ENCODE measurements around the gene TFCP2. TPM values are rescaled to one million over a fixed set of nuclear protein-coding genes. Genes with fewer than 3 reads are reported as not detected.
"Not testable (repeated sequence)": the region's sequence is repeated elsewhere in the genome, so short reads cannot be mapped to it uniquely, and the experiment has no call there.

Gene TFCP2
- total RNA-seq, 1 donor from 2014 or later: 28.2 TPM

DNA sequence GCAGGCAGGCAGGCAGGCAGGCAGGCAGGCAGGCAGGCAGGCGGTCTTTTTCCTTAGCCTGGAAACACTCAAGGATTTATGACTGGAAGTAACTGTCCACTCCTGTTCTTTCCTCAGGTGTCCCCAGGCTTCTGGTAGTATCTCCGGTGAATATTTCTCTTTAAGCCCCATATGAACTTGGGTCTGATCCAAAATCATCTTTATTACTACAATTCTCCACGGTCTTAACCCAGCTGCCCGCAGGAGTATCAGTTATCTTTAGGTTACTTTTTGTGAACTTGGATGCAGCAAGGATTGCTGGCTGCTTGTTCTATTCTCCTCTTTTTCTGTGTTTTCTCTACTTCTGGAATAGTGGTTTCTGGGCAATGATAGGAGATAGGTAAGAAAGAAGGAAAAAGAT lies 92.8 kb downstream of the TFCP2 start:
- peak; percentile 32 for DNase-seq

DNA sequence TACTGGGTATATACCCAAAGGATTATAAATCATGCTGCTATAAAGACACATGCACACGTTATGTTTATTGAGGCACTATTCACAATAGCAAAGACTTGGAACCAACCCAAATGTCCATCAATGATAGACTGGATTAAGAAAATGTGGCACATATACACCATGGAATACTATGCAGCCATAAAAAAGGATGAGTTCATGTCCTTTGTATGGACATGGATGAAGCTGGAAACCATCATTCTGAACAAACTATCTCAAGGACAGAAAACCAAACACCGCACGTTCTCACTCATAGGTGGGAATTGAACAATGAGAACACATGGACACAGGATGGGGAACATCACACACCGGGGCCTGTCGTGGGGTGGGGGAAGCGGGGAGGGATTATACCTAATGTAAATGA lies 94.1 kb downstream of the TFCP2 start:
- DNase-seq: not testable (repeated sequence)

DNA sequence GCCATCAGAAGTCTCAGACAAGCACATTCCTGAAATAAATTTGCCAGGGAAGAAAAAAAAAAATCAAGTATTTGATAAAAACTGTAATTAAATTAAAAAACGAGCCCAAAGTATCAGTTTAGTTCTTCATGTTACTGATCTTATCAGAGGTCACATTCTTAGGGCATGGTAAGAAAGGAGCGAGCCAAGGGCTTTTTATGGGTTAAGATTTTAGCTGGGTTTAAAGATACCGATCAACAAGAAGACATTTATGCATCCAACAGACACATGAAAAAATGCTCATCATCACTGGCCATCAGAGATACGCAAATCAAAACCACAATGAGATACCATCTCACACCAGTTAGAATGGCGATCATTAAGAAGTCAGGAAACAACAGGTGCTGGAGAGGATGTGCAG lies 94.6 kb downstream of the TFCP2 start:
- not testable (repeated sequence) for DNase-seq

DNA sequence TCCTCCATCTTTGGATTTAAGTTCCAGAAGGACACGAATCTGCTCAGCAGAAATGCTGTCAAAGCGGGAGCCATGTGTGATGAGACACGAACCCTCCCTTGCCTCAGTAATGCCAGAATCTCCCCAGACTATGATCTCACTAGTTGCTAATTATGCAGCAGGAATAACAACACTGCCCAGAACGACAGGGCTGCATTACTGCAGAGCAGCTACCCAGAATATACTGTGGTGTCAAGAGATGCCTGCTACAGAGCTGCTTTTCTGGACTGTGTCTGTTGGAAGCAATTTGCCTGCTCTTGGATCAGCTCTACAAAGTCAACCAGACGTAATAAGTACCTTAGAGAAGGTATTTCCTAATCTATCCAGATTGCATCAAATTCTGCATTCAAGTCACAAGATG lies 95.0 kb downstream of the TFCP2 start:
- DNase-seq: peak; percentile 39

DNA sequence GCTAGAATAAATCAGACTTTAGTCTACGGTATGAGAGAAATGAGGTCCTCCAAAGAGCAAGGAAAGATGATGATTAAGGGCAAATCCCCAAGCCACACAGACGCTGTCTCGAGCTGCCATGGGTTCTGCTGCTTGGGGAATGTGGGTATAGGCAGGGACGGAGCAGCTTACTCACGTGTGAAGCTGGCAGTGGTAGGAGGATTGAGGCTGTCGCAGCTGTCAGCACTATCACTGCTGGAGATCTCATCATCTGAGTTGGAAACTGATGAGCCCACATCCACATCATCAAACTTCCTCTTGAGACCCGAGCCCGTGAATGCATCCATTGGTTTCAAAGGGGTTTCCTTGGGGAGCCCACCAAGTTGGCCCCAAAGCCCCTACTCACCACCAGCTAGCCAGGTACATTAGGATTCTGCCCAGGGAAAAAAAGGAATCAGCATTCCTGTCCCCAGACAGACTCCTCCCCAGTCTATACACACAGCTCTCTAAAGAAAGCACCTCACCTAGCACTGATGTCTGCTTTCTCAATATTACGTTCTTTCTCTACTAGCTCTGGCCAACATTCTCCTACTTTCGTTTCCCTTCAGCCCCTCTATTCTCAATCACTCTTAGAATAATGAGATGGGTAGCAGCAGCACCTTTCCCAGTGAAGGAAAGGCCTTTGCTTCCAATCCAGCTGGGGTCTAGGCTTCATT lies 96.6 kb downstream of the TFCP2 start:
- DNase-seq: peak; percentile 32

DNA sequence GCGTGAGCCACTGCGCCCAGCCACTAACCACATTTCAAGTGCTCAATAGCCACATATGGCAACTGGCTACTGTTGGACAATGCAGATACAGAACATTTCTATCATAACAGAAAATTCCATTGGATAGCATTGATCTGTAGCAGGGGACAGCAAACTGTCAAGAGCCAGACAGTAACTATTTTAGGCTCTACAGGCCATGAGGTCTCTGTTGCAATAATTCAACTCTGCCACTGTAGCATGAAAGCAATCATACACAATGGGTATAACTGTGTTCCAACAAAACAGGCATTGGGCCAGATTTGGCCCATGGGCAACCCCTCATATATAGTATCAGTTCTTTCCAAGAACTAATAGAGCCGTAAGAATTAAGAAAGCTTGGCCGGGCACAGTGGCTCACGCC lies 97.5 kb downstream of the TFCP2 start:
- no peak for DNase-seq

DNA sequence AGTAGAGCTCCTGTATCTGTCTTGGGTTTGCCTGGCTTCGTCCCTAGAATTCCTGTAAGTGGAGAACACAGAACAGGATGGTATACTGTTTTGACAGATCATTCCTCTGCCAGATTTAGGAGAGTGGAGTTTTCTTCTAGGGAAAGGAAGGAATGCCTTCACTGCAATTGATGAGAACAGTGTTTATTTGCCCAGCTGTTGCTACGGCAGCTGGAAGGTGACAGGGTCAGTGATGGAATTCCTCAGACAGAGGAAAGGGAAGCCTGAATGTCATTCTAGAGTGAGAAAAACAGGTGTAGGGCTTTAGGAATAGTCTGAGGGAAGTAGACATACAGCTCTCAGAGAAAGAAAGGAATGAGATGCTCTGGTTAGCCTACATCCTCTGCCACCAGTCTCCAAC lies 101.3 kb downstream of the TFCP2 start:
- DNase-seq: peak; percentile 59

DNA sequence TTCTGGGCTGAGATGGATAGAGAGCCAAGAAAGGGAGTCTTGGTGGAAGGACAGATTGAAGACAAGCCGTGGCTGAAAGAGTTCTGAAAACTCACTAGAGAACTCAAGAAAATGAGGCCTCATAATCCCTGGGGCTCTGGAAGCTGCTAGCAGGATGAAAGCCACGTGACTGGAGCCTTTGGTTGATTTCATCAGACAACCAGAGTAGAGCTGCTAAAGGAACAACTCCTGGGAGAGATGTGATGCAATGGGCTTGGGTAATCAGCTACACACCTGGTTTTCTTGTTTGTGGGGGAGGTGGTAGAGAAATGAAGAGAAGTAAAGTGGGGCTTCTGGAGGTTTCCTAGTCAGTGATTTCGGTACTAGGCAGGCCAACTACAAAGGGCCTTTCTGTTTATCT lies 102.9 kb downstream of the TFCP2 start:
- DNase-seq: peak; percentile 44

DNA sequence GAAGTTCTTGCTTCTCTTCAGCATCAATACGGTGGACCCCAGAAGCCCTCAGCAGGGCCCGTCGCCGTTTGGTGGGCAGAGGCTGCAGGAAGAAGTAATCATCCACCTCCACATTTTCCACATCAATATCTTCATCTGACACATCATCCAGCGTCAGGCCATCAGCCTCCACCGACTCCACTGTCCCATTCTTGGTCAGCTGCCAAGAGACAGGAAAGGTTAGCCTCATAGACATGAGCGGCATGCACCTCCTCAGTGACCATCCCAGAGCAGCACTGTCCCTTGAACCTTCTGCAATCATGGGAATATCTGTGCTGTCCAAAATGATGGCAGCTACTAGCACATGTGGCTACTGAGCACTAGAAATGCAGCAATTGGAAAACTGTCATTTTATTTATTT lies 105.2 kb downstream of the TFCP2 start:
- no peak for DNase-seq

DNA sequence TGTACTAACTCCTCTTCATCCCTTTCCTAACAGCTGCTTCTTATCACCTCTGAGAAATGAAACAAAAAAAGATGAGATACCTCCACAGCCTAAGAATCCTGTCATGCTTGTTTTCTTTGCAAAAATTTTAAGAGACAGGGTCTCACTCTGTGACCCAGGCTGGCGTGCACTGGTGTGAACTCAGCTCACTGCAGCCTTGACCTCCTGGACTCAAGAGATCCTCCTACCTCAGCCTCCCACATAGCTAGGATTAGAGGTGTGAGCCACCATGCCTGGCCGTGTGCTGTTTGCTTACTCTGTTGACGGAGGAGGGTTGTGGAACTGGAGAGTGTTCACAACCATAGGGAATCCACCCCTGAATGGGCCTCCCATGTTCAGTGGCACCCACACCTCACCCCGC lies 105.7 kb downstream of the TFCP2 start:
- DNase-seq: no peak

DNA sequence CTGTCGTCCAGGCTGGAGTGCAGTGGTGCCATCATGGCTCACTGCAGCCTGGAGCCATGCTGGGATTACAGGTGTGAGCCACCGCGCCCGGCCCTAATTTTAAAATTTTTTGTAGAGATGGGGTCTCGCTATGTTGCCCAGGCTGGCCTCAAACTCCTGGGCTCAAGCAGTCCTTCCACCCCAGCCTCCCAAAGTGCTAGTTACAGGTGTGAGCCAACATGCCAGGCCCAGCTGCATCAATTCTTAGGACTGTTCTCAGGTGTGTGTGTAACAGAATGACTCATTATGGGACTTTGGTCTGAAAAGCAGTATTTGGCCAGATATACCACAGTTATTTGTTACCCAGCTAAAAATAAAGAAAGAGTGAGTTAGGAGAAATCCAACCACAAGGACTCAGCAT lies 107.4 kb downstream of the TFCP2 start:
- no peak for DNase-seq

DNA sequence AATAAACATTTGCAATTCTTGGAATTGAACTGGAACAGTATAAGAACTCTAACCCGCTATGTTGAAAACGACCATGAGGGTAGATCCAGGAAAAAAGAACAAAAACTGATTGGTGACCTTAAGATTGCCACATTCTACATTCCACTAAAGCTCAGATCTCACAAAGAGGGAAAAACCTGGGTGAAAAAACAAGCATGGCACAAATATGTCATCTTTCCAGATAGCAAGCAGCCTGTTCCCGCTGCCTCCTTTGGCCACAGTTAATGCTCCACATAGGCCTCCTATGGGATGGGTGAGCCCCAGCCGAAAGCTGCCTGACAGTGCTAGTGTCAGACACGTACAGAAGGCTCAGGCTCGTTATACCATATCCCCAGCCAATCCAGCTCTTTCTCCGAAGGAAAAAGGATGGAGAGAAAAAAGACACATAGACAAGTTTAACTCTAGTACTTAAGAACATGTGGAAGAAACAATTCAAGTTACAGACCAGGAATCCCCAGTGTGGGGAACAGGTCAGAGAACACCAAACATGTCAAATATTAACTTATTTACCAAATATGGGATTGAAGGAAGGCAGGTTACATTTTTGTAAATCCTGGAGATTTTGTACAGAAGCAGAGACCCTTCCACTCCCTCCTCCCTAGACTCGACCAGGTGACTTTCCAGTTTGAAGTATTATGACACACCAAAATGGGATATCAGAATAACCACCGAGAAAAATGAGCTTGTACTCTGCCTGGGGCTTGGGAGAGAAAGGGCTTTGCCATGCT lies 110.1 kb downstream of the TFCP2 start:
- no peak for DNase-seq

DNA sequence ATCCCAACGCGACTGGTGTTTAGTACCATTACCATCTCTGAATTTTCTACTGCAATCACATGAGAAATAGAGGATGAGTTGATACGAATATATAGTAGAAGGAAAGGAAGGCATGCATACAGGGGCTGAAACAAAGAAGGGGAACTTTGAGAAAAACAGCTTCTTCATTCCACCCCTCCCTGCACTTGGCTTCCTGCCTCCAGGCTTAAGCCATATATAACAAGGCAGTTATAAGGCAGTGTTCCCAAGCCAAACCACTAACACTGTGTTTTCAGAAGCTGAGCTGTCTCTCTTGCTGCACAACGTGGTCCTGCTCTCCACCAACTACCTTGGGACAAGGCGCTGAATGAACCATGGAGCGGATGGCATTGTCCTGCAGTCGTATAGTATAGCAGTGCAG lies 113.8 kb downstream of the TFCP2 start:
- DNase-seq: no peak

DNA sequence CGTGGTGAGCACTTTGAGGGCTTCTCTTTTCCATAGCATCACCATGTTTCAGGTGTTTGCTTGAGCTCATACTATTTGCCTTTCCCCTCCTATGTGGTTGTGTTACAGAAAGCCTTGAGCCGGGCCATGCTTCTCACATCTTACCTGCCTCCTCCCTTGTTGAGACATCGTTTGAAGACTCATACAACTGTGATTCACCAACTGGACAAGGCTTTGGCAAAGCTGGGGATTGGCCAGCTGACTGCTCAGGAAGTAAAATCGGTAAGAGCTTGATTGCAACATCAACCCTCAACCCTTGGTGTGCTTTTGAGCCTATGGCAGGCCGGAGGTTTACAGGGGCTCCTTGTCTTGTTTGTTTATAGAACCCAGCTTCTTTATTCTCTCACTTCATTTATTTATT lies 116.7 kb downstream of the TFCP2 start:
- DNase-seq: no peak

DNA sequence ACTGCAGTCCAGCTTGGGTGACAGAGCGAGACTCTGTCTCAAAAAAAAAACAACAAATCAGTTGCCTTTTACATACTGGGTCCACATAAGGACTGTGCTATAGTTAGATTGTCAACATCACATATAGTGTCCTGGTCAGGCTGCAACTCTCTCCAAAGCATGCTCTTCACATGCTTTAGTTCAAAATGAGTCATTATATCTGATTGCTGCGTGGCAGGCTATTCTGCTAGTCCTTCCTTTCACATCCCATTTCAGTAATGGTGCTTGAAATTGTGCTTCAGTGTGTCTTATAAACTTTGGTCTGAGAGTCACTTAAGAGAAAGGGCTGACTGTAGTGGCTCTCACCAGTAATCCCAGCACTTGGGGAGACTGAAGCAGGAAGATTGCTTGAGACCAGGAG lies 117.9 kb downstream of the TFCP2 start:
- DNase-seq: no peak

DNA sequence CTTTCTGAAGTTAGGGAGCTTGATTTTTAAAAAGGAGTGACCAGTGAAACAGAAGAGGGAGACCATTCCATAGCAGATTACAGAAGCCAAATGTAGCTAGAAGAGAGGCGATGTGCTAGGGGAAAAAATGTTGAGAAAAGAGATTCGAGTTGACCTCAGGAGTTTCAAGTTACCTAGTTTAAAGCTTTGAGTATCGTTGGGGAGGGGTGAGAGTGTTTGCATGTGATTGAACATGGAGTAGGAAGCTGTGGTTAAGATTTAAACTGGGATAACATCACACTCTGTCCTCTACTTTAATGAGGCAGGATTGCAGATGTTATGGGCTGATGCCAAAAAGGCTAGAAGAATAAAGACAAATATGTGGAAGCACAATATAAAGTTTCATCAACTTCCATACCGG lies 121.1 kb downstream of the TFCP2 start:
- no peak for DNase-seq

DNA sequence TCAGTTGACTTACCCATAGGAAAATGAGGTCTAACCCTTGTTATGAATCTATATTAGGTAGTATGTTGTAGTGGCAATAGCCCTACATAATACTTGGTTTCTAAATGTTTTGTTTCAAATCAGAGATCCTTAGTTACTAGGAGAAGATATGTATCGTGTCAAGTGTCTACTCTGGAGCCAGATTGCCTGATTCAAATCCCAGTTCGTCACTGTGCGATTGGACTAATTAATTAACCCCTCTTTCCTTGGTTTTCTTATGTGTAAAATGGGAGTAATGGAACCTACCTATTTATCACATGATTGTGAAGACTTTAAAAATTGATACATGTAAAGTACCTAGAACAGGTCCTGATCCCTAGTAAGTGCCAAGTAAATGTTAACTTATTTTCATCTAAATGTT lies 123.4 kb downstream of the TFCP2 start:
- no peak for DNase-seq

DNA sequence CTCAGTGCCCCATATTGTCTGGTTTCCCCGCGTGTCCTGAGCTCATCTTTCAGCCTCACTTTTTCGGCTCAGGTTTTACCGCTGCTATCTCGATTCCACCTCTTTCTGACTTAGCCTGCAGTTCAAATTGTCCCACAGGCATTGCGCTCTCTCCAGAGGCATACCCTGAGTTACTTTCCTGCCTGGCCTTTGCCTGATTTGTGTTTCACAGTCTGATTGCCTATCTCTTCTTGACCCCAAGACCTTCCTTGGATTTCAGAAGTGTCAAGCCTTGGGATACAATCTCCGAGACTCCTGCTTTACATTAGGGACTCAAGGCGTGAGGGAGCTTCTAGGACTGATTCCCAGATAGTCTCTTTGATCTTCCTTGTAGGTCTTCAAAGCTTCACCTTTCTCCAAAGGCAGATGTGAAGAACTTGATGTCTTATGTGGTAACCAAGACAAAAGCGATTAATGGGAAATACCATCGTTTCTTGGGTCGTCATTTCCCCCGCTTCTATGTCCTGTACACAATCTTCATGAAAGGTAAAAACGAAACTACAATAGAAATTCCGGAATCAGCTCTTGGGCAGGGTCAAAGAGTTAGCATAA lies 124.2 kb downstream of the TFCP2 start:
- no peak for DNase-seq

DNA sequence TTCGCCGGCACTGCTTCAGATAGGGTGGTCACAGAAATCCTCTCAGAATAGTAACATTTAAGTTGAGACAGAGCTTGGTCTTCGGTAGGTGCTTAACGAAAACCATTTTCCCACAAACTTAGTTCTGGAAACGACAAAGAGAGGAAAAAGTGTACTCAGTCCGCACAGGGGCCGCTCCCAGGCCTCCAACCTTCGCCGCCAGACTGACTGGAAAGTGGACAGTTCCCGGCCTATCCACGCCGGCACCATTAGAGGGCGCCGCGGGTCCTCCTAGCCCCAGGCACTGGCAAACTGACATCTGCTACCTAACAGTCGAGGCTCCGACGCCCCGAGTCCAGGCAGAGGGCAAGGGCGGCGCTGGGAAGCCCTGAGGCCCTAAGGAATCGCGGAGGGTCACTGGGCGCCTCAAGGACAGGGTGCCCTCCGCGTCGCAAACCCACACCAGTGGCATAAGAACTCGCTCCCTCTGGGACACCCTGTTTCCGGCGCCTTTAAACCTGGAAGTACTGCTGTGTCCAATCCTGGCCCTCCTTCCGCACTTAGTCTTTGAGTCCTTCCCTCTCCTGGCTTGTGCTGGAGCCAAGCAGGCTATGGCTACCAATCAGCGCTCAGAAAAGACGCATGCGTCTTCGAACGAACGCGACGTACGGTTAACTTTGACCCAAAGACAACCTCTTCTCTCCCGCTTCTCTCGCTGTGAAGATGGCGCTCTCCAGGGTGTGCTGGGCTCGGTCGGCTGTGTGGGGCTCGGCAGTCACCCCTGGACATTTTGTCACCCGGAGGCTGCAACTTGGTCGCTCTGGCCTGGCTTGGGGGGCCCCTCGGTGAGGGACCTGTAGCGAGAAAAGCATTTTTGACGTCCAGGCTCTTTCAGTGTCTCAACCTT lies 125.0 kb downstream of the TFCP2 start, which contains the start of gene LETMD1:
LETMD1 (plus strand) TSS at position 673 of the 886 bp plus-strand sequence; CDS start at position 703, 30 bp downstream.
- DNase-seq: peak; percentile 99
